PC-9 (cell line): ENCODE measurements around the gene PAX4. TPM values are rescaled to one million over a fixed set of nuclear protein-coding genes. Genes with fewer than 3 reads are reported as not detected.

Source experiments
- BruUV-seq: library from RNA; stranded (reverse); fragments of 400-500 nt; replicated peaks from 2 replicates; lab custom pipeline; 2021; lab: Mats Ljungman, UMichigan
- CTCF ChIA-PET: fragments of 300-600 bp; sonication (Branson Sonifier 250); formaldehyde crosslinking; loops from one replicate; lab custom pipeline; 2022; ENCODE audit warnings: antibody characterized with exemption; lab: Charles Lee
- POLR2A ChIA-PET: fragments of 300-600 bp; sonication (Branson Sonifier 250); formaldehyde crosslinking; loops from one replicate; lab custom pipeline; 2022; ENCODE audit warnings: antibody characterized with exemption; ENCODE audit not compliant: unreplicated experiment; lab: Charles Lee
- DNase-seq, 2 experiments: peaks; one replicate each; pipeline versions ENCODE4 v3.0.0 to v3.0.0-alpha.2; 2015 to 2022; ENCODE audit warnings: mixed read lengths in 1 of 2
- H2AFZ ChIP-seq: fragments of 200-600 bp; sonication (generic); 2 replicates; pipeline ENCODE4 v1.8.1; 2017; ENCODE audit warnings: antibody characterized with exemption
- H3F3A ChIP-seq: fragments of 200-600 bp; sonication (generic); 2 replicates; pipeline ENCODE4 v1.8.1; 2017; ENCODE audit warnings: antibody characterized with exemption, mild to moderate bottlenecking, low read depth; ENCODE audit not compliant: insufficient read depth
- H3K27ac ChIP-seq: fragments of 200-600 bp; sonication (generic); 2 replicates; pipeline ENCODE4 v1.6.1; 2016; ENCODE audit warnings: mixed run types
- H3K27me3 ChIP-seq: fragments of 200-600 bp; sonication (generic); 2 replicates; pipeline ENCODE4 v1.6.1; 2016; ENCODE audit warnings: low read depth, mixed run types; ENCODE audit not compliant: insufficient read depth
- H3K36me3 ChIP-seq: fragments of 200-600 bp; sonication (generic); 2 replicates; pipeline ENCODE4 v1.6.1; 2016; ENCODE audit warnings: low read depth, mixed run types
- H3K4me1 ChIP-seq: fragments of 200-600 bp; sonication (generic); replicated peaks from 2 replicates; pipeline ENCODE4 v1.6.1; 2016; ENCODE audit warnings: mixed run types; ENCODE audit not compliant: insufficient read depth
- H3K4me2 ChIP-seq: fragments of 200-600 bp; sonication (generic); 2 replicates; pipeline ENCODE4 v1.6.1; 2017; ENCODE audit warnings: mixed run types
- H3K4me3 ChIP-seq: fragments of 200-600 bp; sonication (generic); 2 replicates; pipeline ENCODE4 v1.6.1; 2016; ENCODE audit warnings: mixed run types
- H3K79me2 ChIP-seq: fragments of 200-600 bp; sonication (generic); 2 replicates; pipeline ENCODE4 v1.6.1; 2017; ENCODE audit warnings: low read depth, mixed run types
- H3K9me2 ChIP-seq: fragments of 200-600 bp; sonication (generic); 2 replicates; pipeline ENCODE4 v1.8.1; 2017; ENCODE audit warnings: mild to moderate bottlenecking; ENCODE audit not compliant: insufficient read depth
- H3K9me3 ChIP-seq: fragments of 200-600 bp; sonication (generic); 2 replicates; pipeline ENCODE4 v1.8.1; 2016; ENCODE audit warnings: low read depth; ENCODE audit not compliant: insufficient read depth
- H4K20me1 ChIP-seq: fragments of 200-600 bp; sonication (generic); 2 replicates; pipeline ENCODE4 v1.8.1; 2017; ENCODE audit not compliant: insufficient read depth
- EZH2 ChIP-seq: fragments of 200-600 bp; sonication (generic); IDR thresholded peaks from 2 replicates; pipeline ENCODE4 v1.8.0; 2017; ENCODE audit warnings: antibody characterized with exemption, low read depth
- intact Hi-C: fragments of 100-400 bp; cut with micrococcal nuclease; formaldehyde crosslinking; loops from one replicate; pipeline ENCODE4 v1.10.0; 2022; ENCODE audit not compliant: unreplicated experiment
- total RNA-seq: library from RNA; stranded (reverse); gene quantifications from 2 replicates; pipeline ENCODE4 v1.2.3, GENCODE V29; 2021
- TF ChIP-seq, protein P1 (sequence below): fragments of 200-600 bp; sonication (generic); conservative IDR thresholded peaks from 2 replicates; pipeline ENCODE4 v1.6.1; 2017; ENCODE audit warnings: mixed run types, antibody characterized with exemption, mild to moderate bottlenecking, moderate library complexity

PAX4 gene
- total RNA-seq, 1 experiment from 2014 or later: not detected

DNA sequence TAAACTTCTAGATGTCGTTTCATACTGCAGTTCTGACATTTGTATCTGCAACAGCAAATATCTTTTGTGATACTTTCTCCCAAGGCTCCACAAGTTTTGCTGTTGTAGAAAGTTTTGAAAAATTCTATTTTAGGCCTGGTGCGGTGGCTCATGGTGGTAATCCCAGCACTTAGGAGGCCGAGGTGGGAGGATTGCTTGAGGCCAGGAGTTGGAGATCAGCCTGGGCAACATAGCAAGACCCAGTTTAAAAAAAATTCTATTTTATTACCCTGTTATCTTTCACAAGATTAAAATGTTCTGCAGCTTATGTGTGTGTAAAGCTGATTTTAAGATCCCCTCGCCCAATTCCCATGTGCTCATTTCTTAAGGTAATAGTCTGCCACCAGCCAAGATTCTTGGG is 35.5 kb upstream of the PAX4 start:
- Histone ChIP-seq H3K79me2 (peaks cover 64% of the 10 kb centered on the region), H2AFZ (no peak overlapping the region), H3K9me2 (no peaks in the 10 kb centered on the region), H3K36me3 (peaks cover 23% of the 10 kb centered on the region), H3K27ac (no peak overlapping the region), H3K27me3 (no peaks in the 10 kb centered on the region), H3K4me3 (peak overlapping the region; percentile 86), H3K9me3 (no peaks in the 10 kb centered on the region), H3K4me2 (peak overlapping the region; percentile 87), H4K20me1 (peaks cover 48% of the 10 kb centered on the region), H3K4me1 (peaks cover 27% of the 10 kb centered on the region), H3F3A (no peaks in the 10 kb centered on the region; the same call in 1 of the 2 replicates)
- TSS peak; percentile 41 for BruUV-seq
- TF ChIP-seq, protein P1, sequence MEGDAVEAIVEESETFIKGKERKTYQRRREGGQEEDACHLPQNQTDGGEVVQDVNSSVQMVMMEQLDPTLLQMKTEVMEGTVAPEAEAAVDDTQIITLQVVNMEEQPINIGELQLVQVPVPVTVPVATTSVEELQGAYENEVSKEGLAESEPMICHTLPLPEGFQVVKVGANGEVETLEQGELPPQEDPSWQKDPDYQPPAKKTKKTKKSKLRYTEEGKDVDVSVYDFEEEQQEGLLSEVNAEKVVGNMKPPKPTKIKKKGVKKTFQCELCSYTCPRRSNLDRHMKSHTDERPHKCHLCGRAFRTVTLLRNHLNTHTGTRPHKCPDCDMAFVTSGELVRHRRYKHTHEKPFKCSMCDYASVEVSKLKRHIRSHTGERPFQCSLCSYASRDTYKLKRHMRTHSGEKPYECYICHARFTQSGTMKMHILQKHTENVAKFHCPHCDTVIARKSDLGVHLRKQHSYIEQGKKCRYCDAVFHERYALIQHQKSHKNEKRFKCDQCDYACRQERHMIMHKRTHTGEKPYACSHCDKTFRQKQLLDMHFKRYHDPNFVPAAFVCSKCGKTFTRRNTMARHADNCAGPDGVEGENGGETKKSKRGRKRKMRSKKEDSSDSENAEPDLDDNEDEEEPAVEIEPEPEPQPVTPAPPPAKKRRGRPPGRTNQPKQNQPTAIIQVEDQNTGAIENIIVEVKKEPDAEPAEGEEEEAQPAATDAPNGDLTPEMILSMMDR: no peak
- no peak for TF ChIP-seq EZH2
- intact Hi-C loops: loop anchor here (5.0 kb wide), 1 partner anchor 261 kb away; the partner anchor contains the start of gene ZNF800
- POLR2A ChIA-PET: no interaction called here
- CTCF ChIA-PET: no interaction called here
- no peak for DNase-seq

DNA sequence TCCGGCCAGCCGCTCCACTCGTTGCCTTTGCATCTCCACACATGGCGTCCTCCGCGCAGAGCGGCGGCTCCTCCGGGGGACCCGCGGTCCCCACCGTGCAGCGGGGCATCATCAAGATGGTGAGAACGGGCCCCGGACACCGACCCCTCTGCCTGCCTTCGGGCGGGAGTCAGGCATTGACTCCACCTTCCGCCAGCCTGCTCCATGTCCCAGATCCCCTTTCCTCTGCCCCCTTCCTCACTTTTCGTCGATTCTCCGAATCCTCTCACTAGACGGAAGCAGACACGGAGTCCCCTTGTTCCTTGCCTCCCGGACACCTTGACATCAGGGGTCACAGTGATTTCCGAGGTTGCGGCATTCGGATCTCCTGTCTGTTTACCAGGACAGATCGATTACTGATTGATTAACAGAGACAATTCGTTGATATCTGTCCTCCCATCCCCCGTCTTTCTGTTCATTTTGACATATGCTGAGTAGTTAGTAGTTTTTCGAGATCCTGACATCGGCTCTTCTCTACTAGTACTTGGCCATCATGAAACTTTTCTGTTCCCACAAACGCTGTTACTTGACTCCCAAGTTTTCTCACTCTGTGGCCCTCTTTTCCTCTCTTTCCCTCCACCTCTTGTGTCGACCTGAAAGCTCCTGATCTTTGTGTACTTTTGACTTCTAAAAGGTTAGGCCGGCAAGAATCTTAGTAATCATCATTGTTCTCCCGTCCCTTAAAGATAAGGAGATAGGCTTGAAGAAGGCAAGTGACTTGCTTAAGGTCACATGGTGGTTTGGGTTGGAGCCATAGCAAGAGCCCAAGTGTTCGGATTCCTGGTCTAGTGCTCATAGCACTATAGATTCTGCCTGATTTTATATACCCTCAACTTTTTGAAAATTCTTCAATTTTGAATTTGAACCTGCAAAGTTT is 34.6 kb upstream of the PAX4 start:
- peaks cover 40% of the 10 kb centered on the region for H4K20me1 ChIP-seq
- H3K36me3 ChIP-seq: peaks cover 20% of the 10 kb centered on the region
- TF ChIP-seq, protein P1: no peak
- no peak for TF ChIP-seq EZH2
- intact Hi-C loops: loop anchor here (1.0 to 5.0 kb wide), 2 partner anchors 64 to 260 kb away; partner anchors contain the start of genes ARF5 and ZNF800
- H3K27me3 ChIP-seq: no peaks in the 10 kb centered on the region
- BruUV-seq: no TSS peak
- H2AFZ ChIP-seq: peak overlapping the region; percentile 82
- ChIA-PET CTCF (no interaction called here), POLR2A (interaction anchor here (0.7 kb wide), 1 partner anchor 1536 kb away, joined by 5 read pairs; no protein-coding TSS in a partner anchor)
- no peaks in the 10 kb centered on the region for H3K9me2 ChIP-seq
- peaks cover 56% of the 10 kb centered on the region for H3K79me2 ChIP-seq
- peaks cover 27% of the 10 kb centered on the region for H3K4me1 ChIP-seq
- H3K4me2 ChIP-seq: peak overlapping the region; percentile 87
- peak overlapping the region; percentile 86 for H3K4me3 ChIP-seq
- H3F3A ChIP-seq: no peaks in the 10 kb centered on the region; the same call in 1 of the 2 replicates
- peak overlapping the region; percentile 67 for H3K27ac ChIP-seq
- peak in 1 of 2 experiments; percentile 57 for DNase-seq
- H3K9me3 ChIP-seq: no peaks in the 10 kb centered on the region

DNA sequence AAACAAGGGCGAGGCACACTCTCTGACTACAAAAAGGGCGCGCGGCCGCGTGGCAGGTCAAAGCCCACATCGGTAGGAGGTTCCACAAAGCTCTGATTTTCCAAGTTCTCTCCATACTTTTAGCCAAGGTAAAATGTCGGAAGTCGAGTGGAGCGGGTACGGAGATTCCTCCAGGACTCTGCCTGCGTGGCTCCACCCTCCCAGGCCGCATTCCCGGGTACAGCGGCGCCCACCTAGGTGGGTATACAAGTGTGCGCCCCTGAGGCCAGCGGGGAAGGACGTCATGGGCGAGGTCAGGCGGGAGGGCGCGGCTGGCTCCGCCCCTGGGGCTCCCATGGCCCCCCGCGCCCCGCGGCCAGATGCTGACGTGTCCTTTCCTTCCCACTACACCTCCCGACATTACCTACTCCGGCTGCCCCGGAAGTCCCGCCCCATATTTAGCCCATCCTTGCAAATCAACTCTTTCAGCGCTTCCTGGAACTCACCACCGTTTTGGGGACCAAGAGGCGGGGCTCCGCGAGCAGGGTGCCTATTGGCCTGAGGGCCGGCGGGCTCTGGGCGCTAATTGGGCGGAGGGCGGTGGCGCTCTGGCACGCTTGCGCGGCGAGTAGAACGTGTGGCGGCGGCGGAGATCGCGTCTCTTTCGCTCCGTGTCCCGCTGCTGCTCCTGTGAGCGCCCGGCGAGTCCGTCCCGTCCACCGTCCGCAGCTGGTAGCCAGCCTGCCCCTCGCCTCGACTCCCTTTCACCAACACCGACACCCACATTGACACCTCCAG is 33.8 kb upstream of the PAX4 start, which contains the start of gene SND1:
Gene SND1, plus strand, starts transcription at position 639 of the 777 bp plus-strand sequence. CDS start 180 bp downstream, outside the sequence.
- DNase-seq: peak; percentile 98 to 100
- Histone ChIP-seq H3K79me2 (peaks cover 48% of the 10 kb centered on the region), H3K27me3 (no peaks in the 10 kb centered on the region), H3F3A (no peaks in the 10 kb centered on the region; the same call in 1 of the 2 replicates), H2AFZ (peak within 1 kb of the TSS; percentile 96), H4K20me1 (peaks cover 32% of the 10 kb centered on the region), H3K27ac (peak within 1 kb of the TSS; percentile 90), H3K4me3 (peak within 1 kb of the TSS; percentile 86), H3K9me3 (no peaks in the 10 kb centered on the region), H3K4me2 (peak within 1 kb of the TSS; percentile 90), H3K4me1 (peaks cover 27% of the 10 kb centered on the region), H3K9me2 (no peaks in the 10 kb centered on the region), H3K36me3 (peaks cover 14% of the 10 kb centered on the region)
- intact Hi-C loops: loop anchor here (1.0 to 5.0 kb wide), 3 partner anchors 63 to 259 kb away; partner anchors contain the start of genes ARF5, GCC1 and ZNF800
- CTCF ChIA-PET: no interaction called here
- TF ChIP-seq, protein P1: no peak
- no peak for TF ChIP-seq EZH2
- POLR2A ChIA-PET: no interaction called here
- no TSS peak for BruUV-seq
